Stimulated activated CD8-positive, alpha-beta memory T cell treated with anti-CD3 and anti-CD28 coated beads, Interleukin-7, amount 100 ng/mL, for 48 hours (primary cell): ENCODE data around the gene AAK1.

ENCODE experiments used
- DNase-seq, 2 donors: peaks; one replicate each; pipeline ENCODE4 v3.0.0-alpha.2; 2020; ENCODE audit warnings: low read depth in 1 of 2; ENCODE audit errors: extremely low read depth in 1 of 2

AAK1 gene

GRCh38 chr2:69547984-69548715 lies 95.4 kb downstream of the AAK1 start:
- no peak for DNase-seq

- DNase-seq: no peak
Observed at GRCh38 chr2:69546646-69547045, 96.9 kb downstream of the AAK1 start.

- no peak for DNase-seq
Observed at GRCh38 chr2:69545477-69545932, 98.0 kb downstream of the AAK1 start.

- no peak for DNase-seq
Observed at GRCh38 chr2:69544951-69545350, 98.6 kb downstream of the AAK1 start.

- no peak for DNase-seq
Observed at GRCh38 chr2:69539549-69539908, 104.0 kb downstream of the AAK1 start.

GRCh38 chr2:69538872-69539548 lies 104.5 kb downstream of the AAK1 start:
- DNase-seq: no peak

GRCh38 chr2:69538249-69538648 lies 105.3 kb downstream of the AAK1 start:
- no peak for DNase-seq

- no peak for DNase-seq
Observed at GRCh38 chr2:69535817-69536241, 107.7 kb downstream of the AAK1 start.

- no peak for DNase-seq
Observed at GRCh38 chr2:69531186-69531585, 112.4 kb downstream of the AAK1 start.

GRCh38 chr2:69529480-69529879 lies 114.1 kb downstream of the AAK1 start:
- DNase-seq: no peak

GRCh38 chr2:69525261-69525660 lies 118.3 kb downstream of the AAK1 start:
- DNase-seq: no peak

GRCh38 chr2:69524799-69525198 lies 118.7 kb downstream of the AAK1 start:
- no peak for DNase-seq

- no peak for DNase-seq
Observed at GRCh38 chr2:69521747-69522146, 121.8 kb downstream of the AAK1 start.

- no peak for DNase-seq
Observed at GRCh38 chr2:69518841-69519240, 124.7 kb downstream of the AAK1 start.

- no peak for DNase-seq
Observed at GRCh38 chr2:69517410-69517809, 126.1 kb downstream of the AAK1 start.

- no peak for DNase-seq
Observed at GRCh38 chr2:69514819-69515218, 128.7 kb downstream of the AAK1 start.

- no peak for DNase-seq
Observed at GRCh38 chr2:69514406-69514805, 129.1 kb downstream of the AAK1 start.

GRCh38 chr2:69512446-69512845 lies 131.1 kb downstream of the AAK1 start:
- DNase-seq: no peak

- DNase-seq: no peak
Observed at GRCh38 chr2:69510204-69510603, 133.3 kb downstream of the AAK1 start.

GRCh38 chr2:69509750-69510140 lies 133.8 kb downstream of the AAK1 start:
- no peak for DNase-seq

GRCh38 chr2:69509011-69509749 lies 134.4 kb downstream of the AAK1 start:
- DNase-seq: no peak

GRCh38 chr2:69505710-69506109 lies 137.8 kb downstream of the AAK1 start:
- DNase-seq: no peak
